GM21447 (cell line): ENCODE data around the gene SDR9C7.
"Not testable (repeated sequence)": the region's sequence is repeated elsewhere in the genome, so short reads cannot be mapped to it uniquely, and the experiment has no call there.

Experiments
- ATAC-seq: cut with Tn5 transposase; IDR thresholded peaks from one replicate; pipeline ENCODE4 v1.9.1; 2021; ENCODE audit not compliant: unreplicated experiment

The SDR9C7 gene

GRCh38 chr12:56879240-56880124 is 54.7 kb downstream of the SDR9C7 start:
- ATAC-seq, result not testable (repeated sequence)

DNA sequence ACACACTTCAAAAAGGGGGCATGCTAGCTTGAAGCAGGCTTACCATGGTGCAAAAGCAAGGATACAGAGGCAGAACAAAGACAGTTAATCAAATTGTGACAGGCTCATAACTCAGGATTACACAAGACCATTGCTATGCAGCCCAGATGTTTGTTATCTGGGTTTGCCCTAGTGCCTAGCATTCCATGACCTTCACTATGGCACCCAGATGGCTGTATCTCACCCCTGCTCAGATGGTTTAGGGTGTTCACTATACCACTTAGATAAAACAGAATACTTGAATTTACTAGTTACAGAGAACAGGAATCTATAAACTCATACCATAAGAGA is 56.2 kb downstream of the SDR9C7 start:
- no peak for ATAC-seq

- no peak for ATAC-seq
These were observed 56.8 kb downstream of the SDR9C7 start for GRCh38 chr12:56877195-56878009.

- no peak for ATAC-seq
These were observed 59.4 kb downstream of the SDR9C7 start for GRCh38 chr12:56874821-56875220.

GRCh38 chr12:56873382-56873781 is 60.8 kb downstream of the SDR9C7 start:
- ATAC-seq, result no peak
